Stimulated activated CD8-positive, alpha-beta memory T cell treated with anti-CD3 and anti-CD28 coated beads, Interleukin-4, amount 100 ng/mL, for 4 hours (primary cell): Measurements from ENCODE around the gene ZNF207.
"Not testable (repeated sequence)": the region's sequence is repeated elsewhere in the genome, so short reads cannot be mapped to it uniquely, and the experiment has no call there.

Experiments used
- DNase-seq, 2 donors: peaks; one replicate each; pipeline ENCODE4 v3.0.0-alpha.2; 2020; ENCODE audit warnings: low read depth in 2 of 2, low spot score in 1 of 2

ZNF207 gene

DNA sequence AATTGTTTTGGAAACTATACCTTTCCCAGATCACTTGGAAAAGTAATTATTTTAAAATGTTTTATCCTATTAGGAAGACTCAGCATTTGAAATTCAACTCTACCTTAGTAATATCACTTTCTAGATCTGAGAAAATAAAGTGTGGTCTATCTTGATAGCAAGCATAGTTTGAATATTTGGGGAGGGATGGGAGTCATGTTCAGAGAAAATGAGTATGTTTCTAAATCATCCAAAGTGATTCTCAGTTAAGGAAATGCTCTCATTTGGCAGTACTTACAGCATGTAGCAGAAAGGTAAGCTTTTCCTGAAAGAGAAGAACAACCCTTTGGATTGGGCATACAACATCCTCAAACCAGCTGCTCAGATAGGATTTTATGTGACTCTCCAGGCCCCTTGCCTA lies 14.9 kb upstream of the ZNF207 start:
- no peak for DNase-seq

DNA sequence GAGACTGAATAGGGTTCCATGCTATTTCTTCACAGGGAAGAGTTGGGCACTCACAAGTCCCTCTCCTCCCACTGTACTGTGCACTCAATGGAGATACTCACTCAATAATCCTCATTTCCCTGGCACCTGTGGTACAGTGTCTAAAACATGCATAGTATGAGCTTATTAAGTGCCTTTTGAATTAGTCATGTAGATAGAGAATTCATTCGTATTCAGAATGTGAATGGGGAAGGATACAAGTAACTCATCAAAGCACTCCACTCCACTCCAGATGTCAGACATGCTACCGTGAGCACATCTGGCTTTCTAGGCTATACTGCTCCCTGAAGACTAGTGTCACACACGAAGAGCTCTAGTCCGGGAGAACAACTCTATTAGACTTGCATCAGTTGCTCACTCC lies 14.3 kb upstream of the ZNF207 start:
- DNase-seq = no peak

- no peak for DNase-seq
These were observed 8.7 kb upstream of the ZNF207 start for GRCh38 chr17:32341141-32341856.

DNA sequence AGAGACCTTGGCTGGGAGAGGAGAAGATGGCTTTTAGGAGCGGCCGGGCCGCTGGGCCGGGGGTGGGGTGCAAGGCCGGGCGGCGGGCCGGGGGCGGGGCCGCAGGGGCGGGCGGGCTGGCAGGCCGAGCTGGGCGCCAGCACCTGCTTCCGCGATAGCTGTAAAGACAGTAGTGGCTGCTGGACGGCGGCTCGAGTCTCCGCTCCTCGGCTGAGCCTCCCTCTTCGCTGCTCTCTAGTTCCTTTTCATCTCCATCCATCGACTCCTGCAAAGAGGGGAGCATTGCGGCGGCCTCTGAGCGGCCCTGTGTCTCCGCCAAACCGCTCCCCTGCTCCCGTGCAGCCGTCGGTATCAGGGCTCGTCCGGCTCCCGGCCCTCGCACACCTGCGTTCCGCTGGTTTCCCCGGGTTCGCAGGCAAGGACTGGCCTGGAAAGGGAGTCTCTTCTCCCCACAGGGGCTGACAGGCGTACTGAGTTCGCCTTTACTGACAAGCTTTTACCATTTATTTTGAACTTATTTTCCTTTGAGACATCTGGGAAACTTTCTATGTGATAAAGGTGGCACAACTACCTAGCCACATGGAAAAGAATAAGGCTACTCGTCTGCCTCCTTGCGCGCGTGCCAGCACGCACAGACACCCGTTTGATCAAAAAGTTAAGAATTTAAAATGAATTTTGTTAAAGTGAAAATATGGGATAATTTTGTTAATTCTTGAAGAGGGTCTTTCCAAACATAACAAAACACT lies 7.9 kb upstream of the ZNF207 start, which contains the start of gene C17orf75:
Gene C17orf75 (minus strand): TSS at position 317 of the 746 bp plus-strand sequence. CDS start 34 bp downstream, at position 283.
- peak; percentile 51 to 62 for DNase-seq

DNA sequence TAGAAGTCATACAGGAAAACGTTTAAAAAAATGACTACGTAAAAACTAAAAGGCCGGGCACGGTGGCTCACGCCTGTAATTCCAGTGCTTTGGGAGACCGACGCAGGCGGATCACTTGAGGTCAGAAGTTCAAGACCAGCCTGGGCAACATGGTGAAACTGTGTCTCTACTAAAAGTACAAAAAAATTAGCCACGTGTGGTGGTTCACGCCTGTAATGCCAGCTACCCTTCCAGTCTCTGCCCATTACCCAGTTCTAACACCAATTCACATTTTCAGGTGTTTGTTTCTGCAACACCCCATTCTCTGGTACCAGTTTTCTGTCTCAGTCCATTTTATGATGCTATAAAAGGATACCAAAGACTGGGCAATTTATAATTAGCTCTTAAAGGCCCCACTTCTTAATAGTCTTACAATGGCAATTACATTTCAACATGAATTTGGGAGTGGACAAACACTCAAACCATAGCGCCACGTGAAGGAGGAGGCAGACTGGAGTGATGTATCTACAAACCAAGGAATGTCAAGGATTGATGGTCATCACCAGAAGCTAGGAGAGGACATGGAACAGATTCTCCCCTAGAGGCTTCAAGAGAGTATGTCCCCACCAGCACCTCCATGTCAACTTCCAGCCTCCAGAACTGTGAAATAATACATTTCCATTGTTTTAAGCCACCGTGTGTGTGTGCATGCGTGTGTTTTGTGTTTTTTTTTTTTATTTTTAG lies 7.2 kb upstream of the ZNF207 start:
- DNase-seq = no peak

- DNase-seq = no peak
These were observed 3.9 kb upstream of the ZNF207 start for GRCh38 chr17:32345951-32346600.

- no peak for DNase-seq
These were observed 1.5 kb upstream of the ZNF207 start for GRCh38 chr17:32348483-32348800.

- DNase-seq = no peak
These were observed 479 bp upstream of the ZNF207 start for GRCh38 chr17:32349503-32349853.

DNA sequence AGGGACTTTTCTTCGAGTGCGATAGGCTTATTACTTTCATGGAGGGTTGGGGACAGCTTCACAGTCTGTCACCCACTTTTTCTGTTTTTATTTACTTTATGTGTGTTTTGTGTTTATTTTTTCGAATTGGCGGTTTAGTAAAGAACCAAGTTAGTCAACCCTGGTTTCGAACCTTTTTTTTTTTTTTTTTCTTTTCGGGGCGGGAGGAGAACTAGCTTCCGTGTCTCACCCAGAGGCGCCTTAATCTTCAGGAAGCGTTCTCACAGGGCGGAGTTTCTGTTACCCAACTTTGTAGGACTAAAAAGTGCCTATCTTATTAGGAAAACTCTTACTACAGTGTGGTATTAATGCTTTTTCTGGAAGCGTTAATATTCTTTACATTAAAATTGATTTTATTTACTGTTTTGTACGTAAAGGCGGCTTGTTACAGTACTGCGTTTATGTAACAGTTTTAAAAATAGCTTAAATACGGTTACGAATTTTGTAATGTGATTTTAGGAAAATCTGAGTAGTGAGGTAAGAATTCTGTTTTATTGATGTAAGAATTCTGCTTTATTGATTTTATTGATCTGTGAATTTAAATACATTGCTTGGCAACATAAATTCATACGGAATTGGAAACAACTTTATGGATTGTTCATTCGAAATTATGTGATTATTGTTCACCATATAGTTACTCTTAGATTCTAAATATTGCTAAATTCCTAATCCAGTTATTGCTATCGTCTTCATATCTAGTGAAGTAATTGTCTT lies 885 bp downstream of the ZNF207 start:
- no peak for DNase-seq

DNA sequence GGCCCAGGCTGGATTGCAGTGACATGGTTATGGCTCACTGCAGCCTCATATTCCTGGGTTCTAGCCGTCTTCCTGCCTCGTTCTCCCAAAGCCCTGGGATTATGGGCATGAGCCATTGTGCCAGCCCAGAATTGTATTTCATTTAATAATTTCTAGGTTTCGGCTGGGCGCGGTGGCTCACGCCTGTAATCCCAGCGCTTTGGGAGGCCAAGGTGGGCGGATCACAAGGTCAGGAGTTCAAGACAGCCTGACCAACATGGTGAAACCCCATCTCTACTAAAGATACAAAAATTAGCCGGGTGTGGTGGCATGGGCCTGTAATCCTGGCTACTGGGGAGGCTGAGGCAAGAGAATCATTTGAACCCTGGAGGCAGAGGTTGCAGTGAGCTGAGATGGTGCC lies 2.8 kb downstream of the ZNF207 start:
- DNase-seq = not testable (repeated sequence)

- no peak for DNase-seq
These were observed 5.9 kb downstream of the ZNF207 start for GRCh38 chr17:32355649-32356377.

- no peak for DNase-seq
These were observed 6.4 kb downstream of the ZNF207 start for GRCh38 chr17:32356378-32356743.

DNA sequence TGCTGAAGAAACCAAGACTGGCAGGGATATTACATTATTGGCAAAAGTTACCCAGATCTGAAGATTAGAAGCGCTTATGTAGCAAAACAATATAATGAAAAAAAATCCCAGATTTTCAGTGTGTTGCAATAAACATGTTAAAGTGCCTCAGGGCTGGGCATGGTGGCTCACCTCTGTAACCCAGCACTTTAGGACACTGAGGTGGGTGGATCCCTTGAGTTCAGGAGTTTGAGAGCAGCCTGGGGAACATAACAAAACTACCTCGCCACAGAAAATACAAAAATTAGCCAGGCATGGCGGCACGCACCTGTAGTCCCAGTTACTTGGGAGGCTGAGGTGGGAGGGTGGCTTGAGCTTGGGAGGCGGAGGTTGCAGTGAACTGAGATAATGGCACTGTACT lies 6.8 kb downstream of the ZNF207 start:
- no peak for DNase-seq

DNA sequence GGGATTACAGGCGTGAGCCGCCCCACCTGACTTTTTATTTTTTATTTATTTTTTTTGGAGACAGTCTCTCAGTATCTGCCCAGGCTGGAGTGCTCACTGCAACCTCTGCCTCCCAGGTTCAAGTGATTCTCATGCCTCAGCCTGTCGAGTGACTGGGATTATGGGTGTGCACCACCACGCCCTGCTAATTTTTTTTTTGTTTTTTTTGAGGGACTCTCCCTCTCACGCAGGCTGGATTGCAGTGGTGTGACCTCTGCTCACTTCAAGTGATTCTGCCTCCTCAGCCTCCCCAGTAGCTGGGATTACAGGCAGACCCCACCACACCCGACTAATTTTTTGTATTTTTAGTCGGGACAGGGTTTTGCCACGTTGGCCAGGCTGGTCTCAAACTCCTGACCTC lies 7.7 kb downstream of the ZNF207 start:
- DNase-seq = no peak

GRCh38 chr17:32361270-32361669 lies 11.3 kb downstream of the ZNF207 start:
- DNase-seq = no peak

- no peak for DNase-seq
These were observed 20.5 kb downstream of the ZNF207 start for GRCh38 chr17:32370426-32370825.

DNA sequence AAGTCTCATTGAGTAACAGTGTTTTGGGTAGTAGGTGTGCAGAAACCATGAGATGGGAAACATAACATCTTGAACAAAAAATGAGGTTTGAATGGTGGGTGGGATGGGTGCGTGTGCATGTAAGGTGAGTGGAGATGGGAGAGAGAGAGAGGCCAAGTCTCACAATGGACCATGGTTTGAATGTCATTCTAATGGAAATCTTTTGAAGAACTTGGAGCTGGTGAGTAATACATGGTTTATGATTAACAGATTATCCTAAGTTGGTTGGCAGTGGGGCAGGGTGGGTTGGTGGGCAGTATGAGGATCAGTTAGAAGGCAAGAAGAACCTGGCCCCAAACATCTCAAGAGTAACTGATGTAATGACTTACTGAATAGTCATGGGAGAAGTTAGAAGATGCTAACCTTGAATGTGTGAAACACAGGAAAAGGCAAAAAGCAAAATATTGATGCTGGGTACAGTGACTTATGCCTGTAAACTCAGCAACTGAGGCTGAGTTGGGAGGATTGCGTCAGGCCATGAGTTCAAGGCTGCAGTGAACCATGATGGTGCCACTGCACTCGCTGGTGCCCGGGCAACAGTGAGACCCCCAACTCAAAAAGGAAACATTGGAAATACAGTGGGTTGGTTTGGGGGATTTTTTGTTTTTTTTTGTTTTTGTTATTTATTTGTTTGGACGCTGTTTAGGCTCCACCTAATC lies 32.7 kb downstream of the ZNF207 start:
- no peak for DNase-seq

GRCh38 chr17:32383926-32384434 lies 34.0 kb downstream of the ZNF207 start:
- DNase-seq = no peak

GRCh38 chr17:32385121-32385520 lies 35.2 kb downstream of the ZNF207 start:
- DNase-seq = no peak

GRCh38 chr17:32385971-32386370 lies 36.0 kb downstream of the ZNF207 start:
- DNase-seq = no peak
